Measurements from ENCODE around the gene GUCA2B.

The GUCA2B gene

DNA sequence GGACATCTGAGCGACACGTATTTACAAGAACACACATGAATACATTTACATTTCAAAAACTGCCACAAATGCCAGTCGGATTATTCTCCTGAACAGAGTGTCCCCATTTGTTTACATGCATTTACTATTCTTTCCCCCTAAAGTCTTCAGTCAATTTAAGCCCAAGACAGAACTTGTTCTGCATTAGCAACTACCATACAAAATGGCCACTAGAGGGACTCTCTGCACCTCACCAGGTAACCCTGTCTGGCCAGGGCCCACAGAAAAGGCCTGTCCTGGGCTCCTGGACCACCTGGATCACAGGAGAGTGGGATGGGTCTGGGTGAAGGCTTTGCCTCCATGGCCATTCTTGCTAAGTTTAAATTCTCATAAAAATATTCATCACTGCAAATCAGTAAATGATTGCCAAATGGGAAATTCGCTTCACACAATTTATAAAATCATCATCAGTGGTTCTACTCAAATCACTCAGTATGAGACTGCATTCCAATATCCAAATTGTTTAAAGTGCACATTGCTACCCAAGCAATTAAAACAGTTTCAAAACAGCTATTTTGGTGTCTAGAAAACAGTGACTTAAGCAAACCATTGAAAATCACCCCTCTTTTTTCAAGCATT is 23.8 kb downstream of the GUCA2B start:
- Histone ChIP-seq H3K27ac (ENCODE audit: low read length) (no peak overlapping the region), H3K27me3 (ENCODE audit: control insufficient read depth in 1 of 2, insufficient read depth in 2 of 2, low read length in 2 of 2) (no peaks in the 10 kb centered on the region), H3K9me3 (ENCODE audit: control insufficient read depth in 2 of 2, low read length in 2 of 2) (no peaks in the 10 kb centered on the region), H3K36me3 (ENCODE audit: control insufficient read depth in 2 of 2, insufficient read depth in 2 of 2, low read length in 2 of 2) (peaks cover 4 to 6% of the 10 kb centered on the region in 2 donors), H3K9ac (ENCODE audit: low read length in 2 of 2) (no peak overlapping the region), H3K4me1 (ENCODE audit: control insufficient read depth, insufficient read depth, low read length) (peaks cover 22% of the 10 kb centered on the region), H3K4me3 (ENCODE audit: low read length in 2 of 2) (no peak overlapping the region)

DNA sequence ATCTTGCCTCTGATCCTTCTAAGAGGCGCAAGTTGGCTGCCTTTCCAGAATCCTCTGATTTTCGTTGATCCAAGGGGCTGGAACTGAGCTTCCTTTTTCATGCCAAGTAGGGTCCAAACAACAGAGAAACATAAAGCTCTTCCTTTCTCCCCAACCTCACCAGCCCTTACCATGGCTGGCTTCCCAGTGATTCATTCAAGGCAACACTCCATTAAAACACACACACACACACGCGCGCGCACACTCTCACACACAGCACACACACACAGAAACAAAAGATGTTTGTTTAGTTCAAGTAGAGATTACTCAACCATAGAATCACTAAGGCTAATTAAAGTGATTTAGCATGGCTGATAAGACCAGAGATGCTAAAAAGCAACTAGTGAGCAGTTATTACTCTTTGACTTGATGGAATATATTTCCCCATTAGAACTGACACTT is 24.4 kb downstream of the GUCA2B start:
- peaks cover 20% of the 10 kb centered on the region for H3K4me1 ChIP-seq (ENCODE audit: control insufficient read depth, insufficient read depth, low read length)
- peaks cover 4 to 6% of the 10 kb centered on the region in 2 donors for H3K36me3 ChIP-seq (ENCODE audit: control insufficient read depth in 2 of 2, insufficient read depth in 2 of 2, low read length in 2 of 2)
- no peak overlapping the region for H3K9ac ChIP-seq (ENCODE audit: low read length in 2 of 2)
- no peak overlapping the region for H3K4me3 ChIP-seq (ENCODE audit: low read length in 2 of 2)
- no peaks in the 10 kb centered on the region for H3K9me3 ChIP-seq (ENCODE audit: control insufficient read depth in 2 of 2, low read length in 2 of 2)
- no peak overlapping the region for H3K27ac ChIP-seq (ENCODE audit: low read length)
- no peaks in the 10 kb centered on the region for H3K27me3 ChIP-seq (ENCODE audit: control insufficient read depth in 1 of 2, insufficient read depth in 2 of 2, low read length in 2 of 2)

DNA sequence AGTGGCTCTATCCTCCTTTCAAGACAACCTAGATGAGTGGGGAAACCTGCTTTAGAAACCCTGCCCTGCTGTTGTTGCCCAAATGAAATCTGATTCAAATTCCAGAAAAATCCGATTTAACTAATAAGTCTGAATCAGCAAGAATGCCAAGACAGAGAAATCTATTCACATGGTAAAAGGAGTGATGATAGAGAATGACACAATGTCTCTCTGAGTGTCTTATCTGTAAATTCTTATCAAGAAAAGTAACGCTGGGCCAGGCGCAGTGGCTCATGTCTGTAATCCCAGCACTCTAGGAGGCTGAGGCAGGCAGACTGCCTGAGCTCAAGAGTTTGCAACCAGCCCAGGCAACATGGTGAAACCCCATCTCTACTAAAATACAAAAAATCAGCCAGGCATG is 25.0 kb downstream of the GUCA2B start:
- no peaks in the 10 kb centered on the region for H3K27me3 ChIP-seq (ENCODE audit: control insufficient read depth in 1 of 2, insufficient read depth in 2 of 2, low read length in 2 of 2)
- no peaks in the 10 kb centered on the region for H3K9me3 ChIP-seq (ENCODE audit: control insufficient read depth in 2 of 2, low read length in 2 of 2)
- H3K4me3 ChIP-seq (ENCODE audit: low read length in 2 of 2), result no peak overlapping the region
- peaks cover 4 to 6% of the 10 kb centered on the region in 2 donors for H3K36me3 ChIP-seq (ENCODE audit: control insufficient read depth in 2 of 2, insufficient read depth in 2 of 2, low read length in 2 of 2)
- H3K27ac ChIP-seq (ENCODE audit: low read length), result no peak overlapping the region
- no peak overlapping the region for H3K9ac ChIP-seq (ENCODE audit: low read length in 2 of 2)
- peaks cover 14% of the 10 kb centered on the region for H3K4me1 ChIP-seq (ENCODE audit: control insufficient read depth, insufficient read depth, low read length)

DNA sequence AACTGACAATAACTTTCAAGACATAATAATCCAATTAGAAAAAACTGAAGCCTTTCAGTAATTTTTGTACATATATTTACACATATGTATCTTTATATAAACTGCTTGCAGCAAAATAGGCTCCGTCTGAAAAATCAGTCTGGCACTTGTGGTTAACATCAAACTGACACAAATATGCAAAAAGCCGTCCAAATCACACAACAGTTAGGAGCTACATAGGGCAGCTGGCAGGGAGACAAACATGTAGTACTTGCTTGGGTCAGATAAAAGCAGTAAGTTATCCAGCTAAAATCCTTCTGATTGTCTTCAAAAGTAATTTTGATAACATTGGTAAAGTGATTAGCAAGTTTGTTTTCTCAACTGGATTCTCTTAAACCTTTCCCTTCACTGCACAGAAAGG is 26.1 kb downstream of the GUCA2B start:
- Histone ChIP-seq H3K4me3 (ENCODE audit: low read length in 2 of 2) (no peak overlapping the region), H3K27ac (ENCODE audit: low read length) (no peak overlapping the region), H3K4me1 (ENCODE audit: control insufficient read depth, insufficient read depth, low read length) (peaks cover 8% of the 10 kb centered on the region), H3K9me3 (ENCODE audit: control insufficient read depth in 2 of 2, low read length in 2 of 2) (no peaks in the 10 kb centered on the region), H3K36me3 (ENCODE audit: control insufficient read depth in 2 of 2, insufficient read depth in 2 of 2, low read length in 2 of 2) (peaks cover 4 to 6% of the 10 kb centered on the region in 2 donors), H3K9ac (ENCODE audit: low read length in 2 of 2) (no peak overlapping the region), H3K27me3 (ENCODE audit: control insufficient read depth in 1 of 2, insufficient read depth in 2 of 2, low read length in 2 of 2) (no peaks in the 10 kb centered on the region)

DNA sequence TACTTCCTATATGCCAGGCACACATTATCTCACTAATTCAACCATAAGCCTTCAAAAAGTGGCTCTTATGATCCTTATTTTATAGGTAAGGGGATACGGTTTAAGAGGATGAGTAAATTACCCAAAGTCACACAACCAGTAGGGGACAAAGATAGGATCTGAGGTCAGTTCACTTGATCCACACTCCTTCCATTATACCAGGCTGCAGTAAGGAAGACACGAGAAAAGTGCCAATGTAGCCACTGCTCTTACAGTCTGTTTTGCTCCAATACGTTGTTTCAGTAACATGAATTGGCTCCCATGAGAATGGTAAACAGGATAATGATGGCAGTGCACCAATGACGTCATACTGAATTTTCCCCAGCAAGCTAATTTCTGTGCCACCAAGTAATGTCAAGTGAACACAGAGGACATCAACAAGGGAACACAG is 26.7 kb downstream of the GUCA2B start:
- Histone ChIP-seq H3K9me3 (ENCODE audit: control insufficient read depth in 2 of 2, low read length in 2 of 2) (no peaks in the 10 kb centered on the region), H3K36me3 (ENCODE audit: control insufficient read depth in 2 of 2, insufficient read depth in 2 of 2, low read length in 2 of 2) (peaks cover under 1 to 6% of the 10 kb centered on the region in 2 donors), H3K27me3 (ENCODE audit: control insufficient read depth in 1 of 2, insufficient read depth in 2 of 2, low read length in 2 of 2) (no peaks in the 10 kb centered on the region), H3K27ac (ENCODE audit: low read length) (no peak overlapping the region), H3K4me1 (ENCODE audit: control insufficient read depth, insufficient read depth, low read length) (peaks cover 8% of the 10 kb centered on the region), H3K4me3 (ENCODE audit: low read length in 2 of 2) (no peak overlapping the region), H3K9ac (ENCODE audit: low read length in 2 of 2) (no peak overlapping the region)

DNA sequence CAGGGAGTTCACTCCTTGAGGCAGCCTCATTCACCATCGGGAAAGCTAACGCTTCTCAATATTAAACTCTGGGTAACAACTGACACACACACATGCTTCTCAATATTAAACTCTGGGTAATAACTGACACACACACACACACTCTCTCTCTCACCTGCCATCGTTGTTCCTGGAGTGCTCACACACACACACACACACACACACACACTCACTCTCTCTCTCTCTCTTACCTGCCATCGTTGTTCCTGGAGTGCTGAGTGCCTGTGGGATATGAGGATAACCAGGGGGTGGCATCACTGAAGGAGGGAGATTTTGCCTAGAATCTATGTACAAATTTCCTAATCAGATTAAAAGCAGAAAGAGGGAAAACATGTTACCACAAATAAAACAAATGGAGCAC is 28.5 kb downstream of the GUCA2B start:
- H3K36me3 ChIP-seq (ENCODE audit: control insufficient read depth in 2 of 2, insufficient read depth in 2 of 2, low read length in 2 of 2), result peaks cover 0 to 6% of the 10 kb centered on the region in 2 donors
- no peak overlapping the region for H3K4me3 ChIP-seq (ENCODE audit: low read length in 2 of 2)
- H3K4me1 ChIP-seq (ENCODE audit: control insufficient read depth, insufficient read depth, low read length), result peaks cover 8% of the 10 kb centered on the region
- no peaks in the 10 kb centered on the region for H3K27me3 ChIP-seq (ENCODE audit: control insufficient read depth in 1 of 2, insufficient read depth in 2 of 2, low read length in 2 of 2)
- H3K27ac ChIP-seq (ENCODE audit: low read length), result no peak overlapping the region
- H3K9me3 ChIP-seq (ENCODE audit: control insufficient read depth in 2 of 2, low read length in 2 of 2), result no peaks in the 10 kb centered on the region
- no peak overlapping the region for H3K9ac ChIP-seq (ENCODE audit: low read length in 2 of 2)

DNA sequence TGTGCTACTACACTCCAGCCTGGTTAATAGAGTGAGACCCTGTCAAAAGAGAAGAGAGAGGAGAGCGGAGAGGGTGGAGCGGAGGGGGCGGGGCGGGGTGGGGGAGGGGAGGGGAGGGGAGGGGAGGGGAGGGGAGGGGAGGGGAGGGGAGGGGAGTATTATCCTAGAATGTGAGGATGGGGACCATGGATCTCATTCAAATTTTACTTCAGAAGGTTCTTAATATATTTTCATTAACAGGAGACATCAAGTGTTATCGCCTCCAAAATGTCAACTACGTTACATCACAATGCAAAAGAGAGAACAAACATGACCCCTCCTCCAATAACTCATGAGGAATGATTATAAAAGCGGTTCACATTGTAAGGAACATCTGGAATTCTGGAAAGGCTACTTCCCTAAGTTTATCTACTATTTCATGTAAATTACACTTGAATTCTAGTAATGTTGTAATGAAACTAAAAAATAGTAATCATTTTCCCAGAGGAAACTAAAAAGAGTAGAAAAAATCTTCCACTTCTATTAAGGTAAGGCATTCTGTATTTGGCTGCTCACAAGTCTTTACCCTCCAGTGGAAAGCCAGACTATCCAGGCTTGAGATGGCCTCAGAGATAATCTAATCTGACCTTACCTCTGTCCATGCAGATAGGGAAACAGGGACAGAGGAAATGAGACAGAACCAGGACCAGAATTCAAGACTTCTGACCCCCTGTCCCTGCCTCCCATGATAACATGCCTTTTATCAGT is 30.2 kb downstream of the GUCA2B start:
- Histone ChIP-seq H3K9me3 (ENCODE audit: control insufficient read depth in 2 of 2, low read length in 2 of 2) (no peaks in the 10 kb centered on the region), H3K36me3 (ENCODE audit: control insufficient read depth in 2 of 2, insufficient read depth in 2 of 2, low read length in 2 of 2) (peaks cover 2 to 6% of the 10 kb centered on the region in 2 donors), H3K27me3 (ENCODE audit: control insufficient read depth in 1 of 2, insufficient read depth in 2 of 2, low read length in 2 of 2) (no peaks in the 10 kb centered on the region), H3K4me1 (ENCODE audit: control insufficient read depth, insufficient read depth, low read length) (peaks cover 5% of the 10 kb centered on the region), H3K27ac (ENCODE audit: low read length) (no peak overlapping the region), H3K4me3 (ENCODE audit: low read length in 2 of 2) (no peak overlapping the region), H3K9ac (ENCODE audit: low read length in 2 of 2) (no peak overlapping the region)

DNA sequence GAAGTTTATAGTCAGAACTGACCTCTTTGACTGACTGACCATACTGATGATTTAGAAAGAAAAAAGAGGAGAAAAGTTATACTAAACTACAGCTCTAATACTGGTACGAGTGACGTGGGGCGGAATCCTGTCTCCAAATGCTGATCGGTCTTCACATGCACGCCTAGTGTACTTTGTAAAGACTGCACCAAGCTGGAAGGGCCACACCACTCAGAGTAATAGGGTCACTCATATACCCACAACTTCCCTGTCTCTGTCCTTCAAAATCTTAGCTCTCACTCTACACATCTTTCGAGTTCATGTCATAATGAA is 30.7 kb downstream of the GUCA2B start:
- H3K4me3 ChIP-seq (ENCODE audit: low read length in 2 of 2), result no peak overlapping the region
- H3K36me3 ChIP-seq (ENCODE audit: control insufficient read depth in 2 of 2, insufficient read depth in 2 of 2, low read length in 2 of 2), result peaks cover 6% of the 10 kb centered on the region in 2 donors
- no peak overlapping the region for H3K27ac ChIP-seq (ENCODE audit: low read length)
- H3K27me3 ChIP-seq (ENCODE audit: control insufficient read depth in 1 of 2, insufficient read depth in 2 of 2, low read length in 2 of 2), result no peaks in the 10 kb centered on the region
- peaks cover 5% of the 10 kb centered on the region for H3K4me1 ChIP-seq (ENCODE audit: control insufficient read depth, insufficient read depth, low read length)
- H3K9me3 ChIP-seq (ENCODE audit: control insufficient read depth in 2 of 2, low read length in 2 of 2), result no peaks in the 10 kb centered on the region
- H3K9ac ChIP-seq (ENCODE audit: low read length in 2 of 2), result no peak overlapping the region

DNA sequence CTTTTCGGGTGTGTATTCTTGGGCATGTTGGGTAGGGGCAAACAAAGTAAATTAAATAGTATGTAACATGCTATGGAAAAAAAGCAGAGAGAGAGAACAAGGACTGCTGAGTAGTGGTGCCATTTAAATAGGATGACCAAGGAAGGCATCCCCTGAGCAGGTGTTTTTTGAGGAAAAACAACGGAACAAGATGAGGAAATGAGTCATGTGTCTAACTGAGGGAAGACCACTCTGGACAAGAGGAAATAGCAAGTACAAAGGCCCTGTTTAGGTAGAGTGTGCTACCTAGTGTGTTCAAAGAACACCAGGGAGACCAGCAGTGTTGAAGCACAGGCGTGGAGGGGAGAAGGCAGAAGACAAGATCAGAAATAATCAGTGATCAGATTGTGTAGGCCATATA is 31.4 kb downstream of the GUCA2B start:
- Histone ChIP-seq H3K4me3 (ENCODE audit: low read length in 2 of 2) (no peak overlapping the region), H3K36me3 (ENCODE audit: control insufficient read depth in 2 of 2, insufficient read depth in 2 of 2, low read length in 2 of 2) (peaks cover 6 to 11% of the 10 kb centered on the region in 2 donors), H3K27ac (ENCODE audit: low read length) (no peak overlapping the region)

DNA sequence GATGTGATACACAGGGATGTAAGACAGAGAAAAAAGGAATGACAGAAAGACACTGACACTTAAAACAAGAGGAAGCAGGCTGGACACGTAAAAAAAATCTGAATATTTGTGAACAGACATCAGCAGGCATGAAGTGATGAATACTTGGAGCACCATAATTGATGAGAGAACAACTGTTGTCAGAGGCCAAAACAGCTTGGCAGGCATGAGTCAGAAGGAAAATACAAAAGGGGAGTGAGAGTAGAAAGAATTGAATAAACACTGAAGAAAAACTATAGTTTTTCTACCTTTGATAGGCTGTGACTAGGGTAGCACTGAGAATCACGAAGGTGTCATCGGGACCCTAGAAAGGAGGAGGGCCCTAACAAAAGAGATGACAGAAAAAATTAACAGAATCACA is 32.9 kb downstream of the GUCA2B start:
- H3K9ac ChIP-seq (ENCODE audit: low read length in 2 of 2), result no peak overlapping the region
- H3K4me1 ChIP-seq (ENCODE audit: control insufficient read depth, insufficient read depth, low read length), result no peaks in the 10 kb centered on the region
- H3K27ac ChIP-seq (ENCODE audit: low read length), result no peak overlapping the region
- no peaks in the 10 kb centered on the region for H3K9me3 ChIP-seq (ENCODE audit: control insufficient read depth in 2 of 2, low read length in 2 of 2)
- no peaks in the 10 kb centered on the region for H3K27me3 ChIP-seq (ENCODE audit: control insufficient read depth in 1 of 2, insufficient read depth in 2 of 2, low read length in 2 of 2)
- peaks cover 6 to 21% of the 10 kb centered on the region in 2 donors for H3K36me3 ChIP-seq (ENCODE audit: control insufficient read depth in 2 of 2, insufficient read depth in 2 of 2, low read length in 2 of 2)
- no peak overlapping the region for H3K4me3 ChIP-seq (ENCODE audit: low read length in 2 of 2)

More for the DNA sequence above, 31.4 kb downstream of the GUCA2B start:
- Histone ChIP-seq H3K9me3 (ENCODE audit: control insufficient read depth in 2 of 2, low read length in 2 of 2) (no peaks in the 10 kb centered on the region), H3K9ac (ENCODE audit: low read length in 2 of 2) (no peak overlapping the region), H3K27me3 (ENCODE audit: control insufficient read depth in 1 of 2, insufficient read depth in 2 of 2, low read length in 2 of 2) (no peaks in the 10 kb centered on the region), H3K4me1 (ENCODE audit: control insufficient read depth, insufficient read depth, low read length) (peaks cover 4% of the 10 kb centered on the region)
